Stimulated activated CD4-positive, alpha-beta T cell treated with anti-CD3 and anti-CD28 coated beads, Interleukin-15, amount 100 ng/mL, for 24 hours (primary cell): ENCODE measurements around the gene SORCS3.

ENCODE experiments used
- DNase-seq: peaks from one replicate; pipeline ENCODE4 v3.0.0-alpha.2; 2020

SORCS3 gene

GRCh38 chr10:105280895-105281294 is 639.8 kb downstream of the SORCS3 start:
- DNase-seq = no peak

- DNase-seq = no peak
Measured at GRCh38 chr10:105284476-105285215, 643.6 kb downstream of the SORCS3 start.

GRCh38 chr10:105288026-105288425 is 646.9 kb downstream of the SORCS3 start:
- no peak for DNase-seq

GRCh38 chr10:105288613-105289012 is 647.5 kb downstream of the SORCS3 start:
- DNase-seq = no peak

GRCh38 chr10:105291571-105291970 is 650.5 kb downstream of the SORCS3 start:
- DNase-seq = no peak

- DNase-seq = no peak
Measured at GRCh38 chr10:105292236-105292635, 651.1 kb downstream of the SORCS3 start.
